Gastroesophageal sphincter (tissue), 3 donors: ENCODE data around the gene PICK1.

Experiments used
- CTCF ChIP-seq, 4 experiments: fragments of 200-600 bp in 2 of 4; fragments of 450-650 bp in 2 of 4; sonication (generic) in 1 of 4; IDR thresholded peaks; one replicate each; pipeline ENCODE4 v1.5.1; 2017 to 2019; ENCODE audit warnings: antibody characterized with exemption in 4 of 4, mild to moderate bottlenecking in 2 of 4, moderate library complexity in 2 of 4
- EP300 ChIP-seq: sonication (generic); formaldehyde crosslinking; IDR thresholded peaks from one replicate; pipeline ENCODE4 v1.6.1; 2017; ENCODE audit warnings: antibody characterized with exemption, mild to moderate bottlenecking
- POLR2A ChIP-seq, 2 donors: fragments of 450-650 bp; IDR thresholded peaks; one replicate each; pipeline ENCODE4 v1.6.1; 2017; ENCODE audit warnings: antibody characterized with exemption in 2 of 2, mild to moderate bottlenecking in 2 of 2, moderate library complexity in 1 of 2
- POLR2AphosphoS5 ChIP-seq: sonication (generic); formaldehyde crosslinking; IDR thresholded peaks from one replicate; pipeline ENCODE4 v1.6.1; 2017; ENCODE audit warnings: antibody characterized with exemption

GRCh38 chr22:38122616-38123015 lies 65.4 kb downstream of the PICK1 start:
- TF ChIP-seq CTCF (IDR thresholded peaks at IDR 0.05) (no peak), POLR2A (IDR thresholded peaks at IDR 0.05) (no peak), EP300 (no peak), POLR2AphosphoS5 (no peak)
